Astrocyte (in vitro differentiated cells and primary cell): ENCODE measurements around the gene ZFP1. TPM values are rescaled to one million over a fixed set of nuclear protein-coding genes. Genes with fewer than 3 reads are reported as not detected.
"Not testable (repeated sequence)": the region's sequence is repeated elsewhere in the genome, so short reads cannot be mapped to it uniquely, and the experiment has no call there.

ENCODE experiments used
- DNase-seq: peaks from one replicate; pipeline ENCODE4 v3.0.0-alpha.2; 2010; ENCODE audit warnings: low read depth
- FAIRE-seq: peaks from 2 replicates; lab custom pipeline; 2011; peaks lifted over from hg19 to GRCh38; lab: Jason Lieb, UNC
- H2AFZ ChIP-seq: 2 replicates; pipeline ENCODE4 v1.6.0; 2012; ENCODE audit warnings: low read depth, low read length, inconsistent platforms
- H3K27ac ChIP-seq: 2 replicates; pipeline ENCODE4 v1.5.1; 2011; ENCODE audit warnings: low read depth, low read length, inconsistent platforms
- H3K27me3 ChIP-seq: 2 replicates; pipeline ENCODE4 v1.6.0; 2011; ENCODE audit warnings: low read length, inconsistent platforms; ENCODE audit not compliant: insufficient read depth
- H3K36me3 ChIP-seq: 2 replicates; pipeline ENCODE4 v1.5.1; 2011; ENCODE audit warnings: low read length, inconsistent platforms; ENCODE audit not compliant: insufficient read depth
- H3K4me1 ChIP-seq: 2 replicates; pipeline ENCODE4 v1.5.1; 2011; ENCODE audit warnings: low read length, inconsistent platforms; ENCODE audit not compliant: insufficient read depth
- H3K4me2 ChIP-seq: 2 replicates; pipeline ENCODE4 v1.6.0; 2012; ENCODE audit warnings: low read length, inconsistent platforms
- H3K4me3 ChIP-seq: 2 replicates; pipeline ENCODE4 v1.5.1; 2011; ENCODE audit warnings: low read depth, mild to moderate bottlenecking, low read length, inconsistent platforms; ENCODE audit not compliant: insufficient read depth
- H3K79me2 ChIP-seq: 2 replicates; pipeline ENCODE4 v1.6.0; 2012; ENCODE audit warnings: mild to moderate bottlenecking, low read length, inconsistent platforms; ENCODE audit not compliant: insufficient read depth
- H3K9ac ChIP-seq: 2 replicates; pipeline ENCODE4 v1.6.0; 2012; ENCODE audit warnings: mild to moderate bottlenecking, low read length, inconsistent platforms
- H3K9me3 ChIP-seq: 2 replicates; pipeline ENCODE4 v1.5.1; 2012; ENCODE audit warnings: low read depth, mild to moderate bottlenecking, low read length, inconsistent platforms; ENCODE audit not compliant: insufficient read depth
- H4K20me1 ChIP-seq: 2 replicates; pipeline ENCODE4 v1.6.0; 2012; ENCODE audit warnings: low read length, inconsistent platforms; ENCODE audit not compliant: insufficient read depth
- H3K27ac Mint-ChIP-seq: one replicate; pipeline ENCODE4 v1.8.0; 2021; ENCODE audit warnings: mild to moderate bottlenecking, mixed read lengths; ENCODE audit not compliant: unreplicated experiment
- H3K27me3 Mint-ChIP-seq: one replicate; pipeline ENCODE4 v1.8.0; 2021; ENCODE audit warnings: low read depth, mixed read lengths; ENCODE audit not compliant: unreplicated experiment
- H3K36me3 Mint-ChIP-seq: one replicate; pipeline ENCODE4 v1.8.0; 2021; ENCODE audit warnings: low read depth, mixed read lengths; ENCODE audit not compliant: unreplicated experiment
- H3K4me1 Mint-ChIP-seq: one replicate; pipeline ENCODE4 v1.8.0; 2021; ENCODE audit warnings: low read depth, mixed read lengths; ENCODE audit not compliant: unreplicated experiment
- H3K4me3 Mint-ChIP-seq: one replicate; pipeline ENCODE4 v1.8.0; 2021; ENCODE audit warnings: mild to moderate bottlenecking, moderate library complexity, mixed read lengths; ENCODE audit not compliant: unreplicated experiment
- H3K9me3 Mint-ChIP-seq: one replicate; pipeline ENCODE4 v1.8.0; 2021; ENCODE audit warnings: mild to moderate bottlenecking, mixed read lengths; ENCODE audit not compliant: unreplicated experiment
- EZH2 ChIP-seq: IDR thresholded peaks from 2 replicates; pipeline ENCODE4 v1.6.1; 2012; ENCODE audit warnings: mild to moderate bottlenecking, low read length, inconsistent platforms; ENCODE audit not compliant: insufficient read depth
- total RNA-seq: library from RNA; stranded (reverse); gene quantifications from 2 replicates; pipeline ENCODE4 v1.2.1, GENCODE V29; 2021
- TF ChIP-seq, protein P1 (sequence below): IDR thresholded peaks from 2 replicates; pipeline ENCODE4 v1.5.1; 2011; ENCODE audit warnings: low read depth, mild to moderate bottlenecking, inconsistent platforms, low read length, moderate library complexity; ENCODE audit not compliant: insufficient read depth

The ZFP1 gene
- total RNA-seq, 1 donor from 2014 or later = 8.2 TPM

DNA sequence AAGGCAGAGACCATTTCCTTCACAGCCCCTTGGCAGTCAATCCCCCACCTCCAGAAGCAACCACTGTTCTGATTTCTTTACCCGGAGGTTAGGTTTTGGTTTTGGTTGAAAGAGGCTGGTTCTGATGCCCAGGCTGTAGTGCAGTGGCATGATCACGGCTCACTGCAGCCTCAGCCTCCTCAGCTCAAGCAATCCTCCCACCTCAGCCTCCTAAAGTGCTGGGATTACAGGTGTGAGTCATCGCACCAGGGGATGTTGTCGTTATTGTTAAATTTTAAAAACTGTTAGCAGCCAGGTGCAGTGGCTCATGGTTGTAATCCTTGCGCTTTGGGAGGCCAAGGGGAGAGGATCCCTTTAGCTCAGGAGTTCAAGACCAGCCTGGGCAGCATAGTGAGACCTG is 61.6 kb downstream of the ZFP1 start:
- no peaks in the 10 kb centered on the region for H3K9me3 Mint-ChIP-seq
- H3K4me1 Mint-ChIP-seq = peaks cover 2% of the 10 kb centered on the region
- H3K4me3 Mint-ChIP-seq = no peak overlapping the region
- no peak overlapping the region for H3K4me3 ChIP-seq
- no peaks in the 10 kb centered on the region for H3K27me3 ChIP-seq
- H3K36me3 Mint-ChIP-seq = no peaks in the 10 kb centered on the region
- TF ChIP-seq, protein P1, sequence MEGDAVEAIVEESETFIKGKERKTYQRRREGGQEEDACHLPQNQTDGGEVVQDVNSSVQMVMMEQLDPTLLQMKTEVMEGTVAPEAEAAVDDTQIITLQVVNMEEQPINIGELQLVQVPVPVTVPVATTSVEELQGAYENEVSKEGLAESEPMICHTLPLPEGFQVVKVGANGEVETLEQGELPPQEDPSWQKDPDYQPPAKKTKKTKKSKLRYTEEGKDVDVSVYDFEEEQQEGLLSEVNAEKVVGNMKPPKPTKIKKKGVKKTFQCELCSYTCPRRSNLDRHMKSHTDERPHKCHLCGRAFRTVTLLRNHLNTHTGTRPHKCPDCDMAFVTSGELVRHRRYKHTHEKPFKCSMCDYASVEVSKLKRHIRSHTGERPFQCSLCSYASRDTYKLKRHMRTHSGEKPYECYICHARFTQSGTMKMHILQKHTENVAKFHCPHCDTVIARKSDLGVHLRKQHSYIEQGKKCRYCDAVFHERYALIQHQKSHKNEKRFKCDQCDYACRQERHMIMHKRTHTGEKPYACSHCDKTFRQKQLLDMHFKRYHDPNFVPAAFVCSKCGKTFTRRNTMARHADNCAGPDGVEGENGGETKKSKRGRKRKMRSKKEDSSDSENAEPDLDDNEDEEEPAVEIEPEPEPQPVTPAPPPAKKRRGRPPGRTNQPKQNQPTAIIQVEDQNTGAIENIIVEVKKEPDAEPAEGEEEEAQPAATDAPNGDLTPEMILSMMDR = no peak
- TF ChIP-seq EZH2 = no peak
- H3K9me3 ChIP-seq = no peaks in the 10 kb centered on the region
- no peaks in the 10 kb centered on the region for H3K79me2 ChIP-seq
- no peak overlapping the region for H3K9ac ChIP-seq
- DNase-seq = no peak
- no peak overlapping the region for H3K27ac ChIP-seq
- H3K27me3 Mint-ChIP-seq = peaks cover 11% of the 10 kb centered on the region
- no peak overlapping the region for H3K4me2 ChIP-seq
- H4K20me1 ChIP-seq = no peaks in the 10 kb centered on the region
- H3K27ac Mint-ChIP-seq = no peak overlapping the region
- H3K36me3 ChIP-seq = no peaks in the 10 kb centered on the region
- FAIRE-seq = no peak
- H3K4me1 ChIP-seq = peaks cover 3% of the 10 kb centered on the region
- no peak overlapping the region for H2AFZ ChIP-seq

DNA sequence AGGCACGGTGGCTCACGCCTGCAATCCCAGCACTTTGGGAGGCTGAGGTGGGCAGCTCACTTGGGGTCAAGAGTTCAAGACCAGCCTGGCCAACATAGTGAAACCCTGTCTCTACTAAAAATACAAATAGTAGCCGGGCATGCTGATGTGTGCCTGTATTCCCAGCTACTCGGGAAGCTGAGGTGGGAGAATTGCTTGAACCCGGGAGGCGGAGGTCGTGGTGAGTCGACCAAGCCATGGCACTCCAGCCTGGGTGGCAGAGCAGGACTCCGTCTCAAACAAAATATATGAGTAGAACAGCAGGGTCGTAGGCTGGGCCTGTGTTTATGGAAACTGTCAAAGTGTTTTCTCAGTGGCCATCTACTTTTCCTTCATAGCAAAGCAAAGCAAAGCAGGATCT is 63.0 kb downstream of the ZFP1 start:
- H2AFZ ChIP-seq, H3K27me3 ChIP-seq, H3K36me3 ChIP-seq, DNase-seq, H3K79me2 ChIP-seq, H3K27ac Mint-ChIP-seq, H3K4me2 ChIP-seq, H3K4me1 Mint-ChIP-seq, H3K9me3 ChIP-seq, H3K9me3 Mint-ChIP-seq, H3K4me1 ChIP-seq, H3K27ac ChIP-seq, H4K20me1 ChIP-seq, H3K4me3 ChIP-seq, FAIRE-seq, H3K4me3 Mint-ChIP-seq, H3K9ac ChIP-seq, H3K36me3 Mint-ChIP-seq: not testable (repeated sequence)
- H3K27me3 Mint-ChIP-seq = peaks cover 11% of the 10 kb centered on the region

DNA sequence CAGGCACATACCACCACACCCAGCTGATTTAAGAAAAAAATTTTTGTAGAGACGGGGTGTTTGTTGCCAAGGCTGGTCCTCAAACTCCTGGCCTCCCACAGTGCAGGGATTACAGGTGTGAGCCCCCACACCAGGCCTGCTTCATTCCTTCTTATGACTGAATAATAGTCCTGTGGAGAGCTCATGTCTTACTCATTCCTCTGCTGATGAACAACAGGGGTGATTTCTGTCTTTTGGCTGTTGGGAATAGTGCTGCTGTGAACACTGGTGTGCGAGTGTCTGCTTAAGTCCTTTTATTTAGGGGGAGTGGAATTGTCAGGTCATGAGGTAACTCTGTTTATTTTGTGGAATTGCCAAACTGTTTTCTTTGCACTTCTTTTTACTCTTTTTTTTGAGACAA is 67.8 kb downstream of the ZFP1 start:
- Histone ChIP-seq H2AFZ (no peak overlapping the region), H3K27ac (no peak overlapping the region), H3K27me3 (no peaks in the 10 kb centered on the region), H3K4me1 (no peaks in the 10 kb centered on the region), H3K9ac (no peak overlapping the region), H3K4me3 (no peak overlapping the region), H3K79me2 (no peaks in the 10 kb centered on the region), H3K4me2 (no peak overlapping the region), H4K20me1 (no peaks in the 10 kb centered on the region), H3K9me3 (no peaks in the 10 kb centered on the region), H3K36me3 (no peaks in the 10 kb centered on the region)
- no peaks in the 10 kb centered on the region for H3K9me3 Mint-ChIP-seq
- TF ChIP-seq, protein P1 = no peak
- TF ChIP-seq EZH2 = no peak
- H3K27me3 Mint-ChIP-seq = peaks cover 9% of the 10 kb centered on the region
- DNase-seq (no peak), FAIRE-seq (no peak)
- no peak overlapping the region for H3K27ac Mint-ChIP-seq
- peaks cover 2% of the 10 kb centered on the region for H3K4me1 Mint-ChIP-seq
- H3K36me3 Mint-ChIP-seq = no peaks in the 10 kb centered on the region
- H3K4me3 Mint-ChIP-seq = no peak overlapping the region
